ENCODE results near the gene USP30.

- TF ChIP-seq CTCF (IDR thresholded peaks at IDR 0.05), result no peak
- peak; percentile 47 for TF ChIP-seq POLR2AphosphoS5 (IDR thresholded peaks at IDR 0.05)
- no peak for TF ChIP-seq EP300 (IDR thresholded peaks at IDR 0.05)
- TF ChIP-seq POLR2A (IDR thresholded peaks at IDR 0.05), result peak; percentile 28 to 34
These were observed 45.8 kb downstream of the USP30 start for GRCh38 chr12:109098183-109098604.

All from gastroesophageal sphincter (tissue), 3 donors.